Activated naive CD4-positive, alpha-beta T cell treated with anti-CD3 and anti-CD28 coated beads, Interleukin-2, amount 50 U/mL, for 16 hours (primary cell): ENCODE data around the gene CDH2.

Source experiments
- DNase-seq: peaks from one replicate; pipeline ENCODE4 v3.0.0-alpha.2; 2020

Gene CDH2

DNA sequence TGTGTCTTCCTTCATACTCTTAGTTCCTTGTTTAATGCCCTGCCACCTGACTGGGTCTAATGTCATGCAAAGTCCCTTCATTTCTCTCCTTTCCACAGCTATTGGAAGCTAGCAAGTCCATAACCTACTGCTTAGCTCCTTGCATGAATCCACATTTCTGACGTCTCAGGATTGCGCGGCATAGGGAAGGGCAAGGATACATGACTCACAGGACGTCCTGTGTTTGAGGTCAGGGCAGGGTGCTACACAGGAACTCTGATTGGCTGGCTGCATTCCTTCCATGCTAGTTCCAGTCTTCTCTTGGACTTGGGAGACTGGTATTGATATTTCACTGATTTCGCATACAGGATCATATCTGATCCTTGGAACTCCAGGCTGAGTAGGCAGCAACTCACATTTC, 137.9 kb downstream of the CDH2 start:
- DNase-seq = no peak

DNA sequence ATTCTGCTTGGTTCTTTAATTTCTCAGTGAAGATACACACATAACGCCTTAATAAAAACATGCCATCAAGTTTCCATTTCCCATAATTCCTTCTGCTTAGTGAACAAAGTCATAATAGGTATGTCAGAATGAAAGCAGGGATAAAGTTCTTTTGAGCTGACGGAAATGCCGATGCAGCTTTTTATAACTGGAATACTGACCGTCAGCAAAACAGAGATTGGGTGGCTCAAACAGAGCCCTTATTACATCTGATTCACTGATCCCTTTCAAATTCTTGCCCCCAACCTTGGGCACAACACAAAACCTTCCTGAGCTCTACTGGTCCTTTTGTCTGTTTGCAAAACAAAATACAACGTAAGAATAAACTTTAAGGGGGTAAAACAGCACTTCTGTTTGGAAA, 140.4 kb downstream of the CDH2 start:
- DNase-seq = no peak

DNA sequence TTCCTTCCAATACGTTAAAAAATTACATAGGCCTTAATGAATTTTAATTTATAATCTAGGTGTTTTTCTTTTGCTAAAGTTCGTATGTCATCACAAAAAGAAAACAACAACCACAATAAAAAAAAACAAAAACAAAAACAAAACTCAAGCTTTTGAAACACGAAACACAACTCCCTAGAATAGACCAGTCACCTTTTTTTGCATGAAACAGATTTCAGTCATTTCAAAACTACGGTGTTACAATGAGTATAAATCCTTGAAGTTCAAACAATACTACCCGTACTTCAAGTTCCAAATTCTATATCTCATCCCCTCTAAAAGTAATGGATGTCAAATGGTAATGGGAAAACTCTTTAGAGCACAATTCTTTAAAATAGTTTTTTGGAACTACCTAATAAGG, 142.4 kb downstream of the CDH2 start:
- DNase-seq = no peak

DNA sequence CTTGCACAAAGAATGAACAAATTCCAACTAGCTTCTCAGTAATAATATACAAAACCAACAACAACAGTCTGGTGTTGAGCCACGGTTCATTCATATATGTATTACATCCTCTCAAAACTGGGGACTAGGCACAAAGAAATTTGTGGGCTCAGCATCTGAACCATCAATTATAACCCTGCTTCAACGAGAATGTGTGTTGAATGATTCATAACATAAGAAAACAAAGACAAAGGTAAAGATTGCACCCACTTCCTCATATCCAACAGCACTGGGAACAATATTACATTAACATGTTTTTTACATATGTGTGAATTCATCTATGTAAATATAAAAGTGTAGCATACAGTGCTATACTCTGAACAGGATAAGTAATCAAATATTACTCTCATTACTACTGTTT, 144.8 kb downstream of the CDH2 start:
- DNase-seq = no peak

DNA sequence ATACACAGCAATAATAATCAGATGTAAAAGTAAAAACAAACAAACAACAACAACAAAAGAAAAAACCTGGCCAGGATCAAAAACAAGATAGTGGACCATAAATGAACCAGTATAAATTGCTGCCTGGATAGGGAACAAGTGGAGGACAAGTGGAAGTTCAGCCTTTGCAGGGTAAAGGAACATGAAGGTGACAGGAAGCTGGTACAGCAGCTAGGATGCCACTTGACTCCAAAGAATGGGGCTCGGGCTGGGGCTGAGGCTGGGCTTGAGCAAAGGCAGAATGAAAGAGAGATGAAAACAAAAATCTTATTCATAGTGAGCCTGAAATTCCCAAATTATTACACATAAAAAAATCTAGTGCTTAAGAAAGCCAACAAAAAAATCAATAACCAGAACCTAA, 146.5 kb downstream of the CDH2 start:
- no peak for DNase-seq

DNA sequence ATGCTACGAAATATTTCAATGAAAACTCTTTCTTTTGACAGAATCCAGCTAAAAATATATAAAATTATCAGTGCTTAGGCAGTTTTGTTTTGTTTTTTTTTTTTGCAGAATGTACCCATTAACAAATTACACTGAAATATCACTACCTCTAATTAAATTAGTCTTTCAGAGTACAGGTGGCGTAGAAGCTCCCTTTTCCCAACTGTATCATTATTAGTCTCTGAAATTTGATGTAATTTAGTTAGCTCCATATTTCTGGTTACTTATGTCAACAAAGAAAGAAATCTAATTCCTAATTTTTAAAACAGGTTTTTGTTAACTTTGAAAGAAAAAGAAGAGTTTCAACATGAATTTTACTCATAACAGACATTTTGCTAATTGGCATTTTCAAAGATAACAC, 149.2 kb downstream of the CDH2 start:
- no peak for DNase-seq

DNA sequence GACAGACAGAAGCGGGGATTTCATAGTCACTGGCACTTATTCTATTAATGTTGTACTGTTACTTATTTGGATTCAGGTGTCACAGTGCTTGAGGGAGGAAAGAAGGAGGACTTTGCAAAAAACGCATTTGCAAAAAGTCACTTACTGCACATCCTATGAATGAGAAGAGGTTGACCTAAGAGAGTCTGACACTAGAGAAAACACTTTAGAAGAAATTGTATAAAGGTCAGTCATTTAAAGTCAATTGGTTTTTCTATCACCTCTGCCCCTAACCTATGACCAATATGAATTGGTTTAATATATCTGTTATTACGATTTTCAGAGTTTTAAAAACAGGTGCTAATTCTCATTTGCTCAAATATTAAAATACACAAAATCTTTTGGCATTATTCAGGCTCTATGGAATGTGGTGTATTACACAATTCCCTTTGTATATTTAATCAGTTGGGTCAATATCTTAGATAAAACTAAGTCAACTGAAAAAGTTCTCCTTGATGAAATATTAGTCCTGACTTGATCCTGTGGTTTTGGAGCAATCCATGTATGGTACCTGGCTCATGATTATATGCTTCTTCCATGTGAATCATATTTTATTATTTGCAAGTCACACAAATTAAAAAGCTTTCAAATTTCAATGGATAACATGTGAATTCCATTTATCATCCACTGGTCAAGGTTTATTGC, 157.4 kb downstream of the CDH2 start:
- no peak for DNase-seq

DNA sequence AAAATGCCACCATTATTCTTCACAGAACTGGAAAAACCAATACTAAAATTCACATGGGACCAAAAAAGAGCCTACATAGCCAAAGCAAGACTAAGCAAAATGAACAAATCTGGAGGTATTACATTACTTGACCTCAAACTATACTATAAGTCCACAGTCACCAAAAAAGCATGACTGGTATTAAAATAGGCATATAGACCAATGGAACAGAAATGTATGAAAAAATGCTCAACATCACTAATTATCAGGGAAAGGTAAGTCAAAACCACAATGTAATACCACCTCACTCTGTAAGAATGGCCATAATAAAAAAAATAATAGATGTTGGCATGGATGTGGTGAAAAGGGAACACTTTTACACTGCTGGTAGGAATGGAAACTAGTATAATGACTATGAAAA, 158.6 kb downstream of the CDH2 start:
- DNase-seq = no peak

DNA sequence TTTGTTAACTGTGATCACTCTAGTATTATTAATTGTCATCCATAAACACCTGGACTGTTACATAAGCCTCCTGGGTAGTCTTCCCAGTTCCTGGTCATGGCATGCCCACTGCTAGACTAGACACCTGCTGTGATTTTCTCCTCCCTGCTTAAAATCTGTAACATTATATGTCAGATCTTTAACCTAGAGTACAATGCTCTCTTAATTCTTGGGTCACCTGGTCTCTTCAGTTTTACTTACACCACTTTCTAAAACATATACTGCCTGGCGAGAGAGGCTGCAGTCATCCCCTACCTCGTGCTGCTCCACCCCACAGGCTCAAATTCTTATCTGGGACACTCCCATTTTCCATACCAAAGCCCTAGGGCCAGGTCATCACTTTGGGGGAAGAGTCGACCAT, 161.3 kb downstream of the CDH2 start:
- DNase-seq = no peak

DNA sequence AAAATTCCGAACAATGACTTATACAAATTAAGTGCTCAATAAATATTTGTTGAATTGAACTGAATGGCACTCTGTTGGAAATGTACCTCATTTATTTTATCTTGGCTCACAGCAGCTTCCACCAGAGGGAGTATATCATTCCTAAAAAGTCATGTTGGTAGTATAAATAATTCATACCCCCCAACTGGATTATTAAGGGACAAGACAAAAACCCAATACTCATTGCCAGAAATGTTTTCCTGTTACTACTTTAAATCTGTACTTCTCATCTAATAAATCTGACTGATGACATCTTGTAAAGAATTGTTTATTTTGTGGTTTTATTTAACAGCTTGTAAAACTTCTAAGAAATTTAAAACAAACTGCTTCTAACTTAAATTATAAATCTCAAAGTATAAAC, 163.9 kb downstream of the CDH2 start:
- no peak for DNase-seq

DNA sequence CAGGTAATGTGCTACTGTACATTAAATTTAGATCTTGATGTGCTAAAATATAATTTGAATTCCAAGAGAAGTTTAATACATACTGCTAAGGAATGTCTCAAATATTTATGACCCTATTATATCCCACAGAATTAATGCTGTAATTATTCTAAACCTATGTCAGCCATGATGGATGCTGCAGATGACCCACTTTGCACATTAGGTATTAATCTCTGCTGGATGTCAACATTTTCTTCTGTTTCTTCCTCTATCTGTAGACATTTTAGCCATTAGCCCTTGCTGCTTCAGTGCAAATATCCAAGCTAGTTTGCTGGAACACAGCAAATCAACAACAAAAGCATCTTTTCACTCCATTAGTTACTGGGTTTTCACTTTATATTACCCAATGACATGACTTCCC, 164.6 kb downstream of the CDH2 start:
- DNase-seq = no peak

DNA sequence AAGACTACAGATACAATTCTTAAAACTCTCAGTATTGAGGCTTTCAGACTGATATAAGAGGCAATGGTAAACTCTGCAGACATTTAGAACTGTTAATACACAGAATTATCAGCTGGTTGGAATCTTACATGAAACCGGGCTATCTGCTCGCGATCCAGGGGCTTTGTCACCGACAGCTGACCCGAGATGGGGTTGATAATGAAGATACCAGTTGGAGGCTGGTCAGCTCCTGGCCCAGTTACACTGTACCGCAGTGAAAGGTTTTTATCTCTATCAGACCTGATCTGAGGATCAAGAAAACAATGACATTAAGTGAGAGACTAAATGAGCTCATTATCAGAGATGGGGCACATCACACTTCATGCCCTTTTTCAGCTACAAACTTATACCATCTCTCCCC, 167.3 kb downstream of the CDH2 start:
- no peak for DNase-seq

DNA sequence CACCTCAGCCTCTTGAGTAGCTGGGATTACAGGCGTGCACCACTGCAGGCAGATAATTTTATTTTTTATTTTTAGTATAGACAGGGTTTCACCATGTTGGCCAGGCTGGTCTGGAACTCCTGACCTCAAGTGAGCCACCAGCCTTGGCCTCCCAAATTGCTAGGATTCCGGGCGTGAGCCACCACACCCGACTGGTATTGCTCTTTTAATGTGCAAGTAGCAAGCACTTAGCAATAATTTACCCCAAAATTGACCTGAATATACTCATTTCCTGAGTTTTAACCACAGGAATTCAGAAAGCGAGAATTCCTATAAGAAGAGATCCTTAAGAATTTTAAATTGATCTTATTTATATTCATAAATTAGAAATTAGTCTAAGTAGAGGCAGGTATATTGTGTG, 169.1 kb downstream of the CDH2 start:
- DNase-seq = no peak

DNA sequence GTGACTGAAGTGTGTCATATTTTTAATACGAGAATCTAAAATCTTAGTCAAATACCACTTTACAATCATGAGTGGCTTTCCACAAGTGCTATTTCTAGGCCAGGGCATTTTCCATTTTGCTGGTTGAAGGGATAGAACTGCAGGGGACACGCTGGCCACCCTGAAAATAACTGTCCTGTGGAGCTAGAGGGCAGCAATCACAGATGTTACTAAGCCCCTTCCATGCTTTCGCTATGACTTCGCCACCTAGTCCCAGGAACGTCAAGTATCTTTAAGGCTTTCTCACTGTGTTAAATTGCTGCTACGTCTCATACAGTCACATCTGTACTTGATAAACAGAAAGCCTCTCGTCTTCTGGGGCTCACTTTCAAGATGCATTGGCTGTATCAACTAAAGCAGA, 171.8 kb downstream of the CDH2 start:
- no peak for DNase-seq

DNA sequence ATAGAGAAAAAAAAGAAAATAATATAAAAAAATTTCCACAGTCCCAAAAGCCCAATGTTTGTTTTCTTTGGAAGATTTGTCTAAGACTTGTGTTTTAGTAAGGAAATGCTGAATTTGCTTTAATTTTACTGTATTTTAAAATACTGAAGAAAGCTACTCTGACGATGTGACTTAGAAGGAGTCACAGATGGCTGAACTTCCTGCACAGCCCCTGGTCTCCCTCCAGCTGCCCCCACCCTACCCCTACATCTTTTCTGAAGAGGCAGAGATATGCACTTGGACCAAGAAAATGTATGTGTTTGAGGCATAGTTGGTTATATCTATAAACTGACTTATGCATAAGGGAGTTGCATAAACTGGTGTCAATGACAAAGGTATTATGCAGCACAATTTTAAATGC, 172.3 kb downstream of the CDH2 start:
- DNase-seq = no peak

DNA sequence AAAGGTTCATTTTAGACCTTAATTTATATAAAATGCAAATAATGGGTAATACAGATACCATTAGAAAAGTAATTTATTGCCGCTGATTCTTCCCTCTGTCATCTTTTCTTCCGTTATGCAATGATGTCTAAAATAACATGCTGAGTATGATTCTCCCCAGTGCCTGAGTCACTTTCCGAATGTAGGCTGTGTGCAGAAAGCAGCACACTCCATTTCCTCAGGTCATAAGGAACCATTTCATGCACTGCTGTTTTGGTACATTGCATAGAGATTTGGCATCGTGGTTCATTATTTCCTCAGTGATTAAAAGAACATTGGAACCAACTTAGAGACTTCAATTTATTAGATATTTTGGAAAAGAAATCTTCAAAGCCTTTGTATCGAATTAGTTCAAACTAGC, 173.5 kb downstream of the CDH2 start:
- DNase-seq = no peak

DNA sequence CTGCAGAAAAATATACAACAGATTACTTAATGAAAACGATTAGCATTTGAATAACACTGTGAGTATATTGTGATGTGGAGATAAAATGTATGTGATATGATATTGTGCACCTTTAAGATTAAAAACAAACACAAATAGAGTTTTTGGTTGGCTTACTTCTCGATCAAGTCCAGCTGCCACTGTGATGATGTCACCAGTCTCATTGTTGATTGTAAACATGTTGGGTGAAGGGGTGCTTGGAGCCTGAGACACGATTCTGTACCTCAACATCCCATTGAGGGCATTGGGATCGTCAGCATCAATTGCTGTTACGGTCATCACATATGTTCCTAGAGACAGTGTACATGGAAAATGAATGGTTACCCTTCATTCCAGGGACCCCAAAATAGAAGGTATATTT, 174.1 kb downstream of the CDH2 start:
- DNase-seq = no peak

DNA sequence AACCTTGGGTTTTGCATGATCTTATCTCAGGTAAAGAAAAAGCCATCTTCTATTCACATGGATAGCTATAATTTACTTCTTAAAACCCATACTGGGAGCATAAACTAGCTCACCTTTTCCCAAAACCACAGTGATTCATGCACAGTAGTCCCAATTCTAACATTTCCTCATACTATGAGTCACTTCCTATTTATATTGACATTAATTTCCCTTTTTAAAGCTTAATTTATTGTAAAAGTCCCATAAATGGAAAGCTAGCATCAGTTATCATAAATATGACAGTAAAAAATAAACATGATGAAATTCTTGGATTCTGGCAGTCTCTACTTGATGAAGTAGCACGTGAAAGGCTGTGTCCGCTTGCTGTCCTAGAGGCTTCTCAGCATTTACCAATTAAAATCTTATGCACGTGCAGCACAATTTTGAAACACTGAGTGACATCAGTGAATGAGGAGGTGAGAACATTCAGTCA, 180.1 kb downstream of the CDH2 start:
- DNase-seq = no peak

DNA sequence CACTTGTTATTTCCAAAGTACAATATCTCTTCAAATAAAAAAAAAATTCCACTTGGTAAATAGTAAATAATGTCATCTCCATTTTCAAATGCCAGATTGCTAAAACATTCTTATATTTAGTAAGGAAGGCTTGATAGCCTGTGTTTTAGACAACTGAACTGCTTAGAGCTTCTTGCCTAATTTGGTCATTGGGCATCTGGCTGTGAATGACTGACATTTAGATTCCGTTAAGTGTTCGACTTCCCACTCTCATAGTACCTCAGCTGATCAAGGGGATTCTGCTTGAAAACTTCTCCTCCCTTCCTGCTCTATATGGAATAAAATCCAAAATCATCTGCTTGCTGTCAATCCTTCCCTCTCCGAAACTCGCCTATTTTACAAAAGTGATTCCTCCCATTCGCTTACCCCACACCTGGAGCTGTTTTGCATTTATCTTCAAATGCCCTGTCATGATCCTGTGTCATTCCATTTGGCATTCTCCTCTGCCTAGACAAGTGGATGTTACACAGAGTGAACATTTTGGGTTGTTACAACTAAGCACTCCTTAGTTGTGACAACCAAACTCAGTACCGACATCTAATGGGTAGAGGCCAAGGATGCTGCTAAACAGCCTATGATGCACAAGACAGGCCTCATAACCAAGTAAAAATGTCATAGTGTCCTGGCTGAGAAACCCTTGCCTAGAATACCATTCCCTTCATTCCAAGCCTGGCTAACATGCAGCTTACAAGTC, 181.0 kb downstream of the CDH2 start:
- no peak for DNase-seq

DNA sequence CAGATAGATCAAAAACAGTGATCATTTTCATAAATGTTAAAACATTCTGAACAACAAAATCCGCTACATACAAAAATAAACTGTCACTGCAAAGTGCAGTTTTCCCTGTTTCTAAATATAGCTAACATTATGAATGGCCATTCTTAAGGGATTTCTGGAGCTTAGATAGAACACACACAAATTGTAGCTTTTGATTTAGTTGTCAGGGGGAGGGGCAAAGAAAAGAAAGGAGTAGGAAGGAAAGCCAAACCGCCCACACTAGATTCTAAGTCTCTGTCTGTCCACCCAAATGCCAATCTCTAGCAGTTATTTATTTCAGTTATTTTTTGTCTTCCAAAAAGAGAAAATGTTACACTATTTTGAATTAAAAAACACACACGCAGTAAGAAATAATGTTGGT, 182.4 kb downstream of the CDH2 start:
- no peak for DNase-seq

DNA sequence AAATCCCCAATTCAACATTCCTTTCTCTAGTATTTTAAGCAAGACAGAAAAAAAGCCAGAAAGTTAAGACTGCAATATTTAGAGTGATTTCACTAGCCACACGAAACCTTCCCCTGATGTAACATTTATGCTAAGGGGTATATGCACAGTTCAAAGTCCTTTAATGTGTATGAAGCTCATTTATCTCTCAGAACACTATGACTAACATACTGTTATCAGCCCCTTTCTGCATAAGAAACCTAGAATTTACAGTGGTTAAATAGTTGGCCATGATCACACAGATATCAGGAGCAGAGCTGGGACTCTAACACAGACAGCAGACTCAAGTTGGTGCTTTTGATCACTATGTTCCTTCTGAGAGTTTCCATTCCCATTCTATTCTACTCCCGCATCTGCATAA, 185.5 kb downstream of the CDH2 start:
- DNase-seq = no peak

DNA sequence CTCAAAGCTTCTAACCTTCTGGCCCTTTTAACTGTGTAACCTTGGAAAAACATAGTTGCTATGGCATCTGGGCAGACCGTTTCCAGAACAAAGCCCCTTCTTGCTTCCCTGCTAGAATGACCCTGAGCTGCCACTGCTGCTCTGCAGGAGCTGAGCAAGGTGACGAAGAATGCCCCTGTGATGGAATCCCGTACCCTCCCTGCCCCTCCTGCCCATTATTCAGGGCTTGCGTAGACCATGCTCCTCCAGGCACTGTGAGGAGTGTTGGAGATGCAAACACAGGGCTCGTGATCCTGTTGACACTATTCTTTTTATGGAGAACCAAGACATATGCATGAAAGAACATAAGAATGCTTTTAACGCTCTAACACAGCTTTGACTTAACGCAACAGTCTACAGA, 191.1 kb downstream of the CDH2 start:
- DNase-seq = no peak

DNA sequence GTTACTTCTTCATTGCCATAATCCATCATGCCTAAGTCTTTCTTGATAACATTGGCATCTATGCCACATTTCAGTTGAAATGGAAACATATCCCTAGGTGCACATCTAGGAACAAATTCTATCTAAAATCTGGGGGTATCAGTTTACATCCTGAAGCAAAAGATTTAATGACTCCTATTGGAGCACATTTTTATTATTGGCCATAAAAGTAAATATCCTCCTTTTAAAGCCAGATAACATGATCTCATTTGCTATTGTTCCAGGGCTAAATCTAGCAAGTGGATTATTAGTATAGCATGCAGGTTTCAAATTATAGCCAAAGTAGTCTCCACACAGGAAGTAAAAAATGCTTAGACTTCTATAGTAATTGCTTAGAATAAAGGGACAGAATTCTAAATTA, 193.2 kb downstream of the CDH2 start:
- DNase-seq = no peak

DNA sequence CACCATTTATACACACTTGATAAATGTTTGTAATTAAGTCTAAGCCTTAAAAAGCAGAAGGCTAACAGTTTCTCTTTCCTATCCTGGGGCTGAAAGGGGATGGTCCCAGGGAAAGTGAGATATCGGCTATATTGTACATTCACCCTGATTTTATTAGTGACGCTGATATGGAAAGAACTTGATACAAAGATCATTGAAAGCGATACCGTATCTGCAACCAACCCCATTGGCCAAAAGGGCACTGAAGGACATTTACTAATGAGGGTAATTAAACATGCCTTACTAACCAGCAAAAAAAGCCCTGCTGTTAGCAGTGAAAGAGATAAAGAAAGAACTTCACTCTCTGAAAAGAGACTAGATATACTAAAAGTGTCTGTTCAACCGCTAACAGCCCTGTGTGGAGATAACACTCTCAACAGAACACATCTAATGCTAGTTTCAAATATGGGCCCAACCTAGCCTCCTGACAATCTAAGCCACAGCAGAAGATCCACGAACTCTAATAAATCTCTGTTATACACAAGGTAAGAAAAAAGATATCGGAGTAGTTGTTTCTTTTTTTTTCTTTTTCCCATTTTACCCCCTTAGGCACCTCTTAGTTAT, 200.0 kb downstream of the CDH2 start:
- DNase-seq = no peak

DNA sequence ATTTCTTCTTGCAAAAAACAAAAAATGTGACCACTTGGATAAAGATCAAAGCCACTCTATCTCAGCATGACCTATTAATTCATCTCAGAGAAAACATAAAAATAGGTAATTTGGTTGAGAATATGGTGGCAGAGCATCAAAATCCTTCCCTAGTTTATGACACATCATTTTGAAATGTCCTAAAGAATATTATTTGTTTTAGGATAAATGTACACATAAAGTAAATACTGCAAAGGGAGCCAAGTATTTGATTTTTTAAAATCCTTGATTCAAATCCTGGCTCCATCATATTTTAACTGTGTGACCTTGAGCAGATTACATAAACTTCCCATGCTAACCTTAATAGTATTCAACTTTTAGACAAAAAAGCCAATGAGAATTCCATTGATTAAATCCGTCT, 206.6 kb downstream of the CDH2 start:
- DNase-seq = no peak
